NCI-H1092 (cell line): ENCODE measurements around the gene GADL1.

Experiments used
- DNase-seq: peaks from one replicate; lab custom pipeline; 2025; lab: John Stamatoyannopoulos, UW

Gene GADL1

GRCh38 chr3:30894521-30895251 lies at the start of gene GADL1:
TSS of gene GADL1 (minus strand) at chr3:30894661. CDS start at chr3:30894614, 47 bp downstream.
- peak; percentile 33 for DNase-seq

- no peak for DNase-seq
These were observed 49.7 kb upstream of the GADL1 start for GRCh38 chr3:30944124-30944523.

- DNase-seq, result no peak
These were observed 48.7 kb upstream of the GADL1 start for GRCh38 chr3:30943206-30943605.

- no peak for DNase-seq
These were observed 46.9 kb upstream of the GADL1 start for GRCh38 chr3:30941342-30941741.

- no peak for DNase-seq
These were observed 46.3 kb upstream of the GADL1 start for GRCh38 chr3:30940740-30941139.

GRCh38 chr3:30934208-30934550 lies 39.7 kb upstream of the GADL1 start:
- peak; percentile 35 for DNase-seq

GRCh38 chr3:30933478-30934207 lies 39.2 kb upstream of the GADL1 start:
- DNase-seq, result peak; percentile 45

GRCh38 chr3:30932513-30933098 lies 38.1 kb upstream of the GADL1 start:
- no peak for DNase-seq

- no peak for DNase-seq
These were observed 30.3 kb upstream of the GADL1 start for GRCh38 chr3:30924763-30925162.

- no peak for DNase-seq
These were observed 25.1 kb upstream of the GADL1 start for GRCh38 chr3:30919564-30919963.

GRCh38 chr3:30918761-30919160 lies 24.3 kb upstream of the GADL1 start:
- no peak for DNase-seq

GRCh38 chr3:30915782-30916181 lies 21.3 kb upstream of the GADL1 start:
- DNase-seq, result no peak

- no peak for DNase-seq
These were observed 20.2 kb upstream of the GADL1 start for GRCh38 chr3:30914696-30915095.

- no peak for DNase-seq
These were observed 18.7 kb upstream of the GADL1 start for GRCh38 chr3:30913176-30913575.

- DNase-seq, result no peak
These were observed 17.8 kb upstream of the GADL1 start for GRCh38 chr3:30912301-30912700.

GRCh38 chr3:30908456-30909037 lies 14.1 kb upstream of the GADL1 start:
- no peak for DNase-seq

- DNase-seq, result no peak
These were observed 10.5 kb upstream of the GADL1 start for GRCh38 chr3:30904996-30905395.

GRCh38 chr3:30895329-30895728 lies 868 bp upstream of the GADL1 start:
- no peak for DNase-seq

- no peak for DNase-seq
These were observed 659 bp downstream of the GADL1 start for GRCh38 chr3:30893678-30894325.

- DNase-seq, result no peak
These were observed 3.6 kb downstream of the GADL1 start for GRCh38 chr3:30890907-30891306.

GRCh38 chr3:30886888-30887287 lies 7.6 kb downstream of the GADL1 start:
- no peak for DNase-seq

GRCh38 chr3:30878862-30879261 lies 15.6 kb downstream of the GADL1 start:
- no peak for DNase-seq
